ENCODE results near the gene OTOGL. TPM values are rescaled to one million over a fixed set of nuclear protein-coding genes. Genes with fewer than 3 reads are reported as not detected.

OTOGL gene
- polyA plus RNA-seq, 1 donor from 2014 or later = 0.33 TPM

- Histone ChIP-seq H3K4me3 (ENCODE audit: low read length) (no peak overlapping the region), H3K4me2 (ENCODE audit: low read length) (no peak overlapping the region), H3K27me3 (ENCODE audit: insufficient read depth, low read depth, low read length) (no peaks in the 10 kb centered on the region), H3F3A (ENCODE audit: insufficient read depth, low read length, poor library complexity, severe bottlenecking) (no peaks in the 10 kb centered on the region), H3K9ac (ENCODE audit: low read length) (no peak overlapping the region), H3K36me3 (ENCODE audit: insufficient read depth, low read length) (no peaks in the 10 kb centered on the region), H4K20me1 (ENCODE audit: insufficient read depth) (no peaks in the 10 kb centered on the region), H3K9me2 (ENCODE audit: insufficient read depth, low read length) (no peaks in the 10 kb centered on the region), H3K9me3 (ENCODE audit: low read length) (no peaks in the 10 kb centered on the region), H3K27ac (ENCODE audit: low read length) (no peak overlapping the region), H2AFZ (ENCODE audit: low read depth, low read length) (no peak overlapping the region), H3K79me2 (replicated peaks; ENCODE audit: insufficient read depth, low read length) (no peaks in the 10 kb centered on the region)
- no peak for TF ChIP-seq EP300 (conservative IDR thresholded peaks at IDR 0.05; ENCODE audit: poor library complexity, severe bottlenecking)
- TF ChIP-seq MXI1 (conservative IDR thresholded peaks at IDR 0.05; ENCODE audit: poor library complexity, severe bottlenecking) = no peak
- no peak for TF ChIP-seq SMC3 (conservative IDR thresholded peaks at IDR 0.05; ENCODE audit: poor library complexity)
- TF ChIP-seq POLR2AphosphoS5 (IDR thresholded peaks at IDR 0.05) = no peak
- TF ChIP-seq RAD21 (conservative IDR thresholded peaks at IDR 0.05) = no peak
- no peak for TF ChIP-seq TAF1 (IDR thresholded peaks at IDR 0.05; ENCODE audit: low read depth)
- no peak for TF ChIP-seq CTCF (IDR thresholded peaks at IDR 0.05; ENCODE audit: poor library complexity, severe bottlenecking)
Observed at GRCh38 chr12:80196419-80196818, 97.1 kb downstream of the OTOGL start.

DNA sequence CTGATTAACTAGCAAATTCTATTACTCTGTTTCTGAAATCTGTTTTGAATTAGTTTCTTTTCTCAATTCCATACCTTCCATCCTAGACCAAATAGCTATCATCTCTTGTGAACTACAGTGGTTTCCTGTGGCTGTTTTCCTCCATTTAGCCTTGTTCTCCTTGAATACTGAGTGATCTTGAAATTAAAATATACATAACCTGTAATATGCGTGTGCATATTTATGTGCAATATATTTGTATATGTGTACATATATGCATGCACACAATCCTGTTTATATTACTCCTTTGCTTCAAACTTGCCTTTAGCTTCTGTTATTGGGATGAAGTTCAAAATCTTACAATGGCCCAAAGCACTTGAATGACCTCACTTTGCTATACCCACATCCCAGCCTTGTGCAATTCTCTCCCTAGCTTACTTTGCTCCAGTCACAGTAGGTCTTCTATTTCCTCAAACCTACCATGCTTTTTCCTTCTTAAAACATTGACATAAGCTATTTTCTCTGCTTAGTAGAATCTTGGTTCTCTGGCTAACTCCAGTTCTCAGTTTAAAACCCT is 99.5 kb downstream of the OTOGL start:
- Histone ChIP-seq H3K9me2 (ENCODE audit: insufficient read depth, low read length) (no peaks in the 10 kb centered on the region), H3K9ac (ENCODE audit: low read length) (no peak overlapping the region), H3K79me2 (replicated peaks; ENCODE audit: insufficient read depth, low read length) (no peaks in the 10 kb centered on the region), H3K9me3 (ENCODE audit: low read length) (no peaks in the 10 kb centered on the region), H2AFZ (ENCODE audit: low read depth, low read length) (no peak overlapping the region), H3F3A (ENCODE audit: insufficient read depth, low read length, poor library complexity, severe bottlenecking) (no peaks in the 10 kb centered on the region), H3K27me3 (ENCODE audit: insufficient read depth, low read depth, low read length) (no peaks in the 10 kb centered on the region), H3K36me3 (ENCODE audit: insufficient read depth, low read length) (no peaks in the 10 kb centered on the region), H3K4me2 (ENCODE audit: low read length) (no peak overlapping the region), H3K4me3 (ENCODE audit: low read length) (no peak overlapping the region), H3K27ac (ENCODE audit: low read length) (no peak overlapping the region), H4K20me1 (ENCODE audit: insufficient read depth) (no peaks in the 10 kb centered on the region)
- TF ChIP-seq RAD21 (conservative IDR thresholded peaks at IDR 0.05) (no peak), EZH2 (IDR thresholded peaks at IDR 0.05; ENCODE audit: borderline replicate concordance, insufficient read depth, low read length, poor library complexity, severe bottlenecking) (no peak), TAF1 (IDR thresholded peaks at IDR 0.05; ENCODE audit: low read depth) (no peak), REST (IDR thresholded peaks at IDR 0.05; ENCODE audit: borderline replicate concordance) (no peak), POLR2AphosphoS5 (IDR thresholded peaks at IDR 0.05) (no peak), SMC3 (conservative IDR thresholded peaks at IDR 0.05; ENCODE audit: poor library complexity) (no peak), MXI1 (conservative IDR thresholded peaks at IDR 0.05; ENCODE audit: poor library complexity, severe bottlenecking) (no peak)

All from neural cell (in vitro differentiated cells).